GM19397 (cell line): ENCODE measurements around the gene LGALS9.

ENCODE experiments used
- ATAC-seq: cut with Tn5 transposase; IDR thresholded peaks from one replicate; pipeline ENCODE4 v1.9.1; 2021; ENCODE audit warnings: mild to moderate bottlenecking, moderate library complexity; ENCODE audit not compliant: unreplicated experiment

LGALS9 gene

DNA sequence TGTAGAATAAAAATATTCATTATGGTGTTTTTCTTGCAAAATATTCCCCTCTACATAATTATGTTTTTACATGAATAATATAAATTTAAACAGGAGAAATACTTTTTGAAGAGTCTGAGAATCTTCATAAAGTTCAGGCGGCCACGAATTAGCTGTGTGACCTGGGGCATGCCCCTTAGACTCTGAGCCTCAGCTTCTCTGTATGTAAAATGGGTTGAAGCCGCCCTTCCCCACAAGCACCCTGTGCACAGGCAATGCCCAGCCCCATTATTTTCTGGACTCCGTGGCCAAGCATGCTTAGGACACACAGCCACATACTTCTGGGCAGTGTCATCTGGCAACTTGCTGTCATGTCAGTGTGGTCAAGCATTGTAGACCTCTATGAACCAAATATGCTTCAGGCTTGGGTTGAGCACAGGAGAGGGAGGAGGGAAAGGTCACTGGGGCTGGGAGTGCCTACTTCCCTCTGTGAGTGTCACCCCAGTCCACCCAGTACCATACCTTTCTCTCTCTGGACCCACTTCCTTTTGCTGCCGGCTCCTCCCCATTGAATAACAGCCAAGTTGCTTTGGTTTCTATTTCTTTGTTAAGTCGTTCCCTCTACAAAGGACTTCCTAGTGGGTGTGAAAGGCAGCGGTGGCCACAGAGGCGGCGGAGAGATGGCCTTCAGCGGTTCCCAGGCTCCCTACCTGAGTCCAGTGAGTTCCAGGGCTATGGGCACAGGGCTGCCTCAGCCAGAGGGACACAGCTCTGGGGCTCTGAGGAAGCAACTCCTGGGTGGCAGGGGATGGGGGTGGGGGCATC lies at the start of gene LGALS9:
Gene LGALS9, plus strand, starts transcription at position 582 of the 804 bp plus-strand sequence. Its CDS starts 78 bp downstream, at position 660.
- peak; percentile 61 for ATAC-seq

DNA sequence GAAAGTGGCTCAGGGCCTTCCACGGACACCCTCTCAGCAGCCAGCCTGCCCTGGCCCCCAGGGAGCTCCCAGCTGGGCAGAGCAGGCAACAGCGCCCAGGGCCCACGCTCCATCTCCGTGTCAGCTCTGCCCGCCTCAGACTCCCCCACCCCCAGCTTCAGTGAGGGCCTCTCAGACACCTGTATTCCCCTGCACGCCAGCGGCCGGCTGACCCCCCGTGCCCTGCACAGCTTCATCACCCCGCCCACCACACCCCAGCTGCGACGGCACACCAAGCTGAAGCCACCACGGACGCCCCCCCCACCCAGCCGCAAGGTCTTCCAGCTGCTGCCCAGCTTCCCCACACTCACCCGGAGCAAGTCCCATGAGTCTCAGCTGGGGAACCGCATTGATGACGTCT lies 48.3 kb upstream of the LGALS9 start:
- no peak for ATAC-seq

DNA sequence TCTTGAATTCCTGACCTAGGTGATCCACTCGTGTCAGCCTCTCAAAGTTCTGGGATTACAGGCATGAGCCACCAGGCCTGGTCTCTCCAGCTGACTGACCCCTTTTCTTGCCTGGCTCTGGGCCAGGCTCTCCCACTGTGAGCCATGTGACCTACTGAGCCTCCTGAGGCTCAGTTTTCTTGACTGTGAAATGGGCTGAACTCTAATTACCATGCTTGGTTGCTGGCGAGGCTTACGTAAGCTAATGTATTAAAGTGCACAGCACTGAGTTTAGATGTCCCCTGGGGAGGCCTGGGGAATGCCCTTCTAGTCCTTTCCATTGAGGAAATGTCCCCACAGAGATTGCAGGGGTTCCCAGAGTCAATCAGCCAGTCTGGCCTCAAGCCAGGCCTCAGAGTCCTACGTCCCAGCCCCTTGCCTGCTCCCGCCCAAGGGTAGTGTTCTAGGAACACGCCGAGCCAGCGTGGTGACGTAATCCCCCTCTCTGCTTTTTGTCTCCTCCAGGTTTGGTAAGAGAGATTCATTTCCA lies 45.8 kb upstream of the LGALS9 start:
- no peak for ATAC-seq

DNA sequence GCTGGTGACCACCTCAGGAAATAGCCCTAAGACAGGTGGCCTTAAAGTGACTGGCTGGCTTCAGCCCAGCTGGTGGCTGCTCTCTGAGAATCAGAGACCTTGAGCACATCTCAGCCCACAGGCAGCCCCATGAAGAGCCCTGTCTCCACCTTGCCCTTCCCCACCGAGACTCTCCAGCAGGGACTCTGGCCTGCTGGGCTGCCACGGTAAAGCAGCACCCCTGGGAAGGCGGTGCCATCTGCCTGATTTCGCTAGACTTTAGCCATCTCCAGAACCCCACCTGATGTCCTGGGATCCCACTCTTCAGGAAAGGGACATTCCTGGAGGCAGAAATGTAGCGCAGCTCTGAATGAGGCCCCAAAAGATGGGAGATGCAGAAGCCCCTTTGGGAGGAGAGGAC lies 45.2 kb upstream of the LGALS9 start:
- no peak for ATAC-seq

DNA sequence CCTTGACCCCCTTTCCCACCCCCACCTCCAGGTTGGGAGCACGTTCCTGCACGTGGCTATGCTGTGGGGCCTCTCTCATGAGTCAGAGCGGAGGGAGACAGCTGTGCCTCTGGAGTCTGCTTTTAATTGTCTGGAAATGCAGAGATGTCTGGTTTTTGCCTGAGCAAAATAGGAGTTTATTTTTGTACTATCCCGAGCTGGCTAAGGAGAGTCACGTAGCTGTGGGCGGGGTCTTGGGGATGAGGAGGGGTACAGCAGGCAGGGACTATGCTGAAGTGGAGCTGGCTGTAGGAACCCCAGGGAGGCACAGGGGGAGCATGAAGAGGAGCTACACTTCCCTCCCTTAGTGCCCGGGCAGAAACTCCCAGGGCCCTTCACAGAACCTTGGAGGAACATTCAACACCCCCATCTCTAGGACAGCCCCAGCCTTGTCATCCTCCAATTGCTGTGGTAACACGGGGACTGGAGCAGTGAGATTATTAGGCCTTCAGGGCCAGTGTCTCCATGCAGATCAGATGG lies 44.7 kb upstream of the LGALS9 start:
- no peak for ATAC-seq

DNA sequence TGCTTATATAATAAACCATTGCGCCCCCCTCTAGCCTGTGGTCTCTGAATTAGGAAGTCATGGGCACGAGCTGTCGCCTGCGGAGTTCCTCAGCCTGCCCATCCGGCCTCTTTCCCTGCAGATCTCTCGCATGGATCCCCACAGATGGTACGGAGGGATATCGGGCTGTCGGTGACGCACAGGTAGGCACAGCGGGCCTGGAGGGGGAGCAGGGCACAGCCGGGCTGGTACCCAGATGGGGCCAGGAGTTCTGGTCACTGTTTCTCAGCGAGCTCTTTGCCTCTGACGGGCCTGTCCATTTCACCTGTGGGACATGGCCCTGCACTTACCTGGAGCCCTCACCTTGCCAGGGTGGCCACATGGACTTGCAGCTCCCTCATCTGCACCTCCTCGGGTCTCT lies 42.6 kb upstream of the LGALS9 start:
- ATAC-seq: no peak

DNA sequence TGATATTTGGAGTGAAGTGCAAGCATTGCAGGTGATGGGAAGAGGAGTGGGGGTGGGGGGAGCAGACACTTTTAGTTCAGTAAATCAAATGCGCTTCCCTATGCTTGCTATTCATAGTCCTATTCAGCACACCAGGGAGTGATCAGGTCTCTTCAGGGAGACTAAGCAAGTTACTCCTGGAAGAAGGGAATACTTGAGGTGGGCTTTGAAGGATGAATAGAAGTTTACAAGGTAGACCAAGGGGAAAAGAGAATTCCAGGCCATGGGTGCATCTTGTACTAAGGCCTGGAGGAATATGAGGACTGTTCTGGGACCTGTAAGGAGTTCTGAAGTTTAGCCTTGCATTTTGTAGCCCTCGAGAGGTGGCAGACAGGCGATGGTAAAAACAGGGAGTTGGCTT lies 40.1 kb upstream of the LGALS9 start:
- ATAC-seq: no peak

DNA sequence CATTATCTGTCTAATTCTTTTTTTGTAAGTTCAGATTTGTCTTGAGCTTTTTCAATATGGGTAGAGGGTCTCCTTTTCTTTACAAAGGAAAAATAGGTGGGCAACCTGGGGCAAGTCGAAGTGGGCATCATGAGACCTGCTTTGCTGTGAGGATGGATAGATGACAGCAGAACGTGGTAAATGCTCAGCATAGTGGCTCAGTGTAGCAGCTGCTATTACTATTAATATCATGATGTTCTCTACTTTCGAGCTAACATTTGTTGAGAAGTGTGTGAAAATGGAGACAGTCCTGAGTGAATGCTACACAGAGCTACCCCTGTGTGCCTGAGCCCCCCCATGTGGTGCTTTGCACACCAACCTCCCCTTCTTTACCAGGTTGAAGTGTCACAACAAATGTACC lies 39.0 kb upstream of the LGALS9 start:
- ATAC-seq: no peak

DNA sequence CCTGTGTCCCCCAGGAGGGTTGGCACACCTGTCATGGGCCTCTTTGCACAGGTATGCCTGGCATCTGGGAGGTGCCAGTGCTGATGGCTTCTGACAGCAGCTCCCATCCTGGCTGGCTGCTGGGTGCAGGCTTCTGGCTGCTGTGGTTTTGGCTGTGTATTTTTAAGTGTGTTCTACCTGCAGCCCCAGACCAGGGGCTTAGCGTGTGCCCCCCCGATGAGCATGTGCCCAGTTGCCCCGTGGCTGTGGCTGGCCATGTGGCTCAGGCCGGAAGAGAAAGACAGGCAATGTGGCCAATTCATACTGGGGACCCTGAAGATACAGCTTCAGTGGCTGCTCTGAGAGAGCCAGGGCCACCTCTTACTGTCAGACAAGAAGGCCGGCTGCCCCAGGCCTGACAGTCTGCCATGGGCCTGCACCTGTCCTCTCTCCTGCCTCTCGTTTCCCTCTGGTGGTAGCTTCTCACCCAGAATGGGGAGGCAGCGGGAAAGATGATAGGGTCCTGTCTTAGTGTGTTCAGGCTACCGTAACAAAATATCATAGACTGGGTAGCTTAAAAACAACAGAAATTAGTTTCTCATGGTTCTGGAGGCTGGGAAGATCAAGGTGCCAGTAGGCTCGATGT lies 37.6 kb upstream of the LGALS9 start:
- ATAC-seq: no peak

DNA sequence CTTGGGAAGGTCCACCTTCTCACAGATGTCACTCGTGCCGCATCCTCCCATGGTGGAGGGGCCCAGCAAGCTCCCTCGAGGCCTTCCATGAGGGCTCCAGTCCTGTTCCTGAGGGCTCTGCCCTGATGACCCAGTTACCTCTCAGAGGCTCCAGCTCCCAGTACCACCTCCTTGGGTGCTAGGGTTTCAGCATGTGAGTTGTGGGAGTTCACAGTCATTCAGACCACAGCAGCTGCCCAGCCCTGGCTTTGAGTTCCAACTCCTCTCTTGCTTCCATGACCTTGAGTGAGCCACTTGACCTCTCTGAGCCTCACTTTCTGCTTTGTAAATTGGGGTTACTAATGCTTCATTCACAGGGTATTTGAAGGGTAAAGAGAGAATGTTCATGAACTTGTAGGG lies 37.1 kb upstream of the LGALS9 start:
- no peak for ATAC-seq

DNA sequence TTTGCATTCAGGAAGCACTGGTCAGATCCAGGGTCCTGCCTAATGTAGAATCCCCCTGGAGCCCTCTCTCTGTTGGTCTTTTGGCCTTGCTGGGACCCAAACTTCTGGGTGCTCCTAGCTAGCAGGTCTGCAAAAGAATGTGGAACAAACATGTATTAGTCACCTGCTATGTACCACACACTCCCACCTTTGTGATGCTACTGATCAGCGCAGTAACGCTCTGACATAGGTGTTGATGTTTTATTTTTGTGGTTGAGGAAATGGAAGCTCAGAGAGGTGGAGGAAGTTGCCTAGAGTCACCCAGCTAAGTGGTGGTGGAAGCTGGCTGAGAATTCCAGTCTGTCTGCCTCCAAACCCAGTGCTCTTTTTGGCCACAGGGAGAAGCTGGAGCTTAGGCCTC lies 35.8 kb upstream of the LGALS9 start:
- no peak for ATAC-seq

DNA sequence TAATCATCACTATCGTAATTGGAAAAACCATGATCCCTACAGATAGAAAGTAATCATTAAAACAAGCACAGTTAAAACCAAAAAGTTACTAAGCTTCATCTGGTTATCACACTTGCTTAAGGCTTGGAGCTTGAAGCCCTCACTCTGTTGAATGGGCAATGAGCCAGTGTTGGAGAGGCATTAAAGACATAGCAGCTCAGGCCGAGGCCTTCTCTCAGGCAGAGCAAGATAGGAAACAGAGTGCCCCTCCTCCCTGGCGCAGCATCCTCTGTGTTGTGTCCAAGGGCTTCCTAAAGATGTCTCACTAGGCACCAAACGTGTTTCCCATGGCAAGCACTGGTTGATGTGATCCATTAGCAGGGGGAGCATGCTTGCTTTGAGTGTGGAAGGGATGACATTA lies 34.9 kb upstream of the LGALS9 start:
- ATAC-seq: no peak

DNA sequence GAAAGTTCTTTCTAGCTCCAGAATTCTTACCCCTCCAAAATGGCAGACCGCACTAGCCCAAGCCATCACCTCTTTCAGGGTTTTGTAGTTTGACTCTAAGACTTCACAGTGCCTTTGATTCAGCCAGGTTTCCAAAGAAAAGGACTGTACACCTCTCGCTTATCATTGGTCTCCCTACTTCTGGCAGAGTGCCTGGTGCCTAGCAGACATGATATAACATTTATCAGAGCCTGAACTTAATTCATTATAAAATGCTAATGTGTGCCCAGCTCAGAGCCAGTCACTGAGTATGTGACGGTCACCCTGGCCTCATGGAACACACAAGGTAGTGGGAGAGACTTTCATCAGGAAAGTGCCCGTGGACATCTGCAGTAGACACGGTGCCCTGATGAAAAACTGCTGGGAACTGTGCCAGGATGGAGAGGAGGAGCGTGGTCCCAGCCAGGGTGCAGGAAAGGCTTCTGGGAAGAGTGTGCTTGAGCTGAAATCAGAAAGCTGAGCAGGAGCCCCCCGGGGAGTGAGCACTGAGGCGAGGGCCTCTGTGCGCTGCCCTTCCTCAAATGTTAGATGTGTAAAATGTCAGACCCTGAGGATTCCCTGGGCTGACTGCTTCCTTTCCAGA lies 34.3 kb upstream of the LGALS9 start:
- no peak for ATAC-seq

DNA sequence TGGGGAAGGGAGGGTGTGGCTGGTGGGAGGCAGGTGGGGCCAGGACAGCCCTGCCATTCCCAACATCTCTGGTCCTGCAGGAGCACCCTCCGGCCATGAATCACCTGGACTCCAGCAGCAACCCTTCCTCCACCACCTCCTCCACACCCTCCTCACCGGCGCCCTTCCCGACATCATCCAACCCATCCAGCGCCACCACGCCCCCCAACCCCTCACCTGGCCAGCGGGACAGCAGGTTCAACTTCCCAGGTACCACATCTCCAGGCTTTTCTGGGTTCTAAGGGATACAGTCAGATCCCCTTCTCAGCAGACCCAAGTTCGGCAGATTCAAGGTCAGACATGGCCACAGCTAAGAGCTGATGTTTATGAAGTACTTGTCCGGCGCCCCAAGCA lies 33.8 kb upstream of the LGALS9 start:
- ATAC-seq: no peak

DNA sequence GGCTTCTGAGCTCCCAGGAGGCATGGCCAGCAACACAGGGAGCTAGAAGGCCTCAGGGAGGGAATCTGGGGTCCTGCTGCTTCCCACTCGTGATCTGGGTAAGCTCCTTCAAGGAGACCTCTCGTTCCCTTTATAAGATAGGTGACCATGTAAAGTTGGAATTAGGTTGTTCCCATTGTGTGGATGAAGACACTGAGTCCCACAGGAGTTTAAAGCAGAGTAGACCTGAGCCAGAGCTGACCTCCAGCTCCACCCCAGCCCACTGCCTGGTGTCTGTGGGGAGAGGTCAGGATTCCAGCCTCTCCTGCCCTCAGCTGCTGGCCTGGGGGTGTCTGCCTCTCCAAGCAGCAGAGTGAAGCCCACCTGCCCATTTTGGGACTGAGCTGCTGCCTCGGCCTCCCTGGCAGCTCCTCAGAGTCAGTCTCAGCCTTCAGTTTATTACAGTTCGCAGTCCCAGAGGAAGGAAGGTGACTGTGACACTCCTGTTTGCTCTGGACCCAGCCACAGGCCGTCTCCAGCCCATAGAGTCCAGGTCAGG lies 33.1 kb upstream of the LGALS9 start:
- ATAC-seq: no peak

DNA sequence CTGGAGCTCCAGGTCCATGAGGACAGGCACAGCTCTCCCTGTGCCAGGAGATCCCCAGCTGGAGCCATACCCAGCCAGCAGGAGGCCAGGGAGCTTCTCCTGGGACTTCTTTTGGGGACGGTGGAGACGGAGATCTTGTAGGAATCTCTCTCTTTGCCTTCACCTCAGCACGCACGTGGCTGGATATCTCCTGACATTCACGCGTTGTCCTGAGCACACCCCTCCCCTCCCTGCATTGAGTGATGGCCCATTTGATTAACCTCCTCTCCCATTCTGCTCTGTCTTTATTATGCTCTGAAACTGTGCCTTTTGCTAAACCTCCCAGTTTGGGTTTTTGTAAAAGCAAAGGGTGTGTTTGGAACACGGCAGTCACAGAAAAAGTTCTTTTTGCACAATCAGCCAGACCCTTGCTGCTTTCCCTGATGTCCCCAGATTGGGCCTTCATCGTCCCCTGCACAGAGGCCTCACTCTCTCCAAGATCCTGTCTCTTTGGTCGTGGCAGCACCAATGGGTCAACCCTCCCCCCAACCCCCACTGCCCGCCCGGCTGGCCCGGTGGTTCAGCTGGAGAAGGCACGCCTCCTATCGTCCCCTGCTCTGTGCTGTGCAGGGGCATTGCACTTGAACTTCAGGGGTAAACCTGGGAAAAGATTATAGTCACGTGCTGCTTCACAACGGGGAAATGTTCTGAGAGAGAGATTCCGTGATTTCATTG lies 32.5 kb upstream of the LGALS9 start:
- ATAC-seq: no peak

DNA sequence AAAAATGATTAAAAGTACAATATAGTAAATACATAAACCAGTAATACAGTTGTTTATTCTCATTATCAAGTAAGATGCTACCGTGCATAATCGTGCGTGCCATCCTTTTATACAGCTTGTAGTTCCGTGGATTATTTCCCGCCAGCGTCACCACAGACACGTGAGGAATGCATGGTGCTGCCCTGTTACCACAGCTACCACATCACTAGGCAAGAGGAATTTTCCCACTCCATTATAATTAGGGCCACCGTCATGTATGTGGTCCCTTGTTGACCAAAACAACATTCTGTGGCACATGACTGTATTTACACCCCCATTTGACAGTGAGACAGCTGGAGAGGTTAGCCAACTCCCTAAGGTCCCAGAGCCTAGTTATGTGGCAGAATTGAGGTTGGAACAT lies 30.5 kb upstream of the LGALS9 start:
- ATAC-seq: no peak

DNA sequence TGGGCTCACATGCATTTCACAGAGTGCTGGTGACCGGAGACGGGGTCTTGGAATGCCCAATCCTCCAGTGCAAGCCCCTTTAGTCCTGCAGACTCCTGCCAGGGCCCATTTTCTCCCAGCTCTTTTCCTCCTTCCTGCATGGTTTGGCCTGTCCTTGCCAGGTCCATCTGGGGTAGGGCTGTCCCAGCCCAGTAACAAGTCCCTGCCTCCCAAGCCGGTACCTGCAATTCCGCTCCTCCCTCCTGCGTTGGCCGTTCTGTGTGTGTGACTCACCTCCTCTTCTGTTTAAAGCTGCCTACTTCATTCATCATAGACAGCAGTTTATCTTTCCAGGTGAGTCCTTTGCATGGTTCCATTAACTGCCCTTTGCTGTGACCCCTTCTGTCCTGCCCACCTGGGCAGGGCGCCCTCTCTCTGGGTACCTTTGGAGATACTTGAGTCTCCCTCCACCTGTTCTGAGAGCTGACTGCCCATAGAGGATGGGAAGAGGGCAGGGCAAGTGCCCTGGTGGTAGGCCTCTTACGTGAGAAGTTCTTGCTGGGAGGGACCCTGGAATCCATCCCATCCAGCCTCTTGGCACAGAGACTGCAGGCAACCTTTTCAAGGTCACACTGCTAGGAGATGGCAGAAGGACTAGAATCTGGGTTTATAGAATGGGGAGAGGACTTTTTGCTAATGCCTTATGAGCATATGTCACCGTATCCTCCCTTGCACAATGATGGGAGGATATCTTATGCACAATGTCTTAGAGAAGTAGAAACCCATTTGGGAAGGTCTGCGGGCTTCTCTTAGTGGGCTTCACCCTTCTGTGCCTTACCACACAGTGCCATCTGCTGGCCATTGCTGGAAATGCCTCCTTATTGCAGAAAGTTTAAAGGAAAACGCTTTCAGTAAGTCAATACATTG lies 29.7 kb upstream of the LGALS9 start:
- no peak for ATAC-seq

DNA sequence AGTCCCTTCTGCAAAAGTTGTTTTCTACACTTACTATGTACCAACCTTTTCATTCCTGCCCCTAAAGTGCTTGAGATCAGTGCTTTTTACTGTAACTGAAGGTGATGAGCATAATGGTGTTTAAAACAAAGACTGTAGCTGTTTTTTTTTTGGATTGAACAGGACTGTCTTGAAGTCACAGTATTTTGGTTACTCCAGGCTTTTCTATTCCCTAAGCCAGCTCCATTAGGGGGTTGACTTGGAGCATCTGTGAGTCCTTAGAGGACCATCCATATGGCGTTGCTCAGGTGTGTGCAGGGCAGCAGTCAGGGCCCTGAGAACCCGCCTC lies 29.0 kb upstream of the LGALS9 start:
- no peak for ATAC-seq
